Vagina (tissue), 2 donors: Measurements from ENCODE around the gene MDP1. TPM values are rescaled to one million over a fixed set of nuclear protein-coding genes. Genes with fewer than 3 reads are reported as not detected.
"Not testable (repeated sequence)": the region's sequence is repeated elsewhere in the genome, so short reads cannot be mapped to it uniquely, and the experiment has no call there.

Experiments used
- DNase-seq, 2 donors: peaks; one replicate each; pipeline ENCODE4 v3.0.0-alpha.2; 2017; ENCODE audit errors: extremely low spot score in 2 of 2
- H3K27ac ChIP-seq: fragments of 200-600 bp; sonication (generic); one replicate; pipeline ENCODE4 v1.5.1; 2019
- H3K27me3 ChIP-seq: fragments of 200-600 bp; sonication (generic); one replicate; pipeline ENCODE4 v1.5.1; 2019
- H3K36me3 ChIP-seq, 2 donors: fragments of 200-600 bp; sonication (generic); one replicate each; pipeline ENCODE4 v1.5.1; 2017 to 2019
- H3K4me1 ChIP-seq: fragments of 200-600 bp; sonication (generic); one replicate; pipeline ENCODE4 v1.5.1; 2019
- H3K4me3 ChIP-seq, 2 donors: fragments of 200-600 bp; sonication (generic); 1 replicate in 1 of 2; 2 replicates in 1 of 2; pipeline ENCODE4 v1.5.1; 2016 to 2019
- H3K9me3 ChIP-seq: fragments of 200-600 bp; sonication (generic); one replicate; pipeline ENCODE4 v1.5.1; 2019
- CTCF ChIP-seq, 3 experiments: fragments of 450-650 bp in 2 of 3; fragments of 200-600 bp in 1 of 3; sonication (generic) in 1 of 3; IDR thresholded peaks; one replicate each; pipeline ENCODE4 v1.5.1; 2017 to 2019; ENCODE audit warnings: antibody characterized with exemption in 3 of 3, mild to moderate bottlenecking in 2 of 3, moderate library complexity in 2 of 3
- POLR2A ChIP-seq, 2 donors: fragments of 450-650 bp; IDR thresholded peaks; one replicate each; pipeline ENCODE4 v1.6.1; 2017; ENCODE audit warnings: antibody characterized with exemption in 2 of 2, mild to moderate bottlenecking in 2 of 2, moderate library complexity in 2 of 2
- POLR2AphosphoS5 ChIP-seq, 2 donors: sonication (generic); formaldehyde crosslinking; IDR thresholded peaks; one replicate each; pipeline ENCODE4 v1.9.0; 2017; ENCODE audit warnings: antibody characterized with exemption in 2 of 2, mild to moderate bottlenecking in 2 of 2, low read depth in 1 of 2; ENCODE audit not compliant: insufficient read depth in 1 of 2
- intact Hi-C: fragments of 100-400 bp; cut with DNase I; formaldehyde crosslinking; loops from one replicate; pipeline ENCODE4 v1.15.1; 2023
- total RNA-seq: library from RNA; depleted of rRNA; stranded (reverse); fragments of >200 nt; gene quantifications from one replicate; pipeline ENCODE4 v1.2.3, GENCODE V29; 2016

Gene MDP1
- total RNA-seq, 1 donor from 2014 or later: 32.7 TPM

GRCh38 chr14:24231263-24232120, 15.6 kb upstream of the MDP1 start:
- H3K4me3 ChIP-seq: peak overlapping the region; percentile 68 to 76
- no peak for TF ChIP-seq POLR2AphosphoS5 (IDR thresholded peaks at IDR 0.05; ENCODE audit: insufficient read depth in 1 of 2, low read depth in 1 of 2)
- TF ChIP-seq CTCF (IDR thresholded peaks at IDR 0.05): no peak
- TF ChIP-seq POLR2A (IDR thresholded peaks at IDR 0.05): no peak
- no peaks in the 10 kb centered on the region for H3K27me3 ChIP-seq
- peak overlapping the region; percentile 82 for H3K27ac ChIP-seq
- H3K9me3 ChIP-seq: no peaks in the 10 kb centered on the region
- no peak for DNase-seq
- peaks cover 34% of the 10 kb centered on the region for H3K4me1 ChIP-seq
- intact Hi-C loops: no loop called here
- peaks cover 0 to 11% of the 10 kb centered on the region in 2 donors for H3K36me3 ChIP-seq

GRCh38 chr14:24228902-24229301, 13.0 kb upstream of the MDP1 start:
- intact Hi-C loops: no loop called here
- Histone ChIP-seq H3K27me3 (no peaks in the 10 kb centered on the region), H3K9me3 (no peaks in the 10 kb centered on the region), H3K27ac (no peak overlapping the region), H3K4me1 (peaks cover 26% of the 10 kb centered on the region), H3K36me3 (peaks cover 0 to 3% of the 10 kb centered on the region in 2 donors), H3K4me3 (no peak overlapping the region)
- DNase-seq: no peak
- TF ChIP-seq POLR2AphosphoS5 (IDR thresholded peaks at IDR 0.05; ENCODE audit: insufficient read depth in 1 of 2, low read depth in 1 of 2) (no peak), POLR2A (IDR thresholded peaks at IDR 0.05) (no peak), CTCF (IDR thresholded peaks at IDR 0.05) (no peak)

GRCh38 chr14:24226473-24226872, 10.6 kb upstream of the MDP1 start:
- intact Hi-C loops: no loop called here
- H3K4me3 ChIP-seq: no peak overlapping the region
- no peak for TF ChIP-seq POLR2AphosphoS5 (IDR thresholded peaks at IDR 0.05; ENCODE audit: insufficient read depth in 1 of 2, low read depth in 1 of 2)
- TF ChIP-seq CTCF (IDR thresholded peaks at IDR 0.05): no peak
- TF ChIP-seq POLR2A (IDR thresholded peaks at IDR 0.05): no peak
- no peaks in the 10 kb centered on the region for H3K9me3 ChIP-seq
- H3K27ac ChIP-seq: no peak overlapping the region
- no peaks in the 10 kb centered on the region for H3K27me3 ChIP-seq
- no peak for DNase-seq
- peaks cover 11% of the 10 kb centered on the region for H3K4me1 ChIP-seq
- H3K36me3 ChIP-seq: peaks cover 0 to 3% of the 10 kb centered on the region in 2 donors

GRCh38 chr14:24224618-24225071, 8.8 kb upstream of the MDP1 start:
- TF ChIP-seq POLR2A (IDR thresholded peaks at IDR 0.05) (no peak), CTCF (IDR thresholded peaks at IDR 0.05) (no peak), POLR2AphosphoS5 (IDR thresholded peaks at IDR 0.05; ENCODE audit: insufficient read depth in 1 of 2, low read depth in 1 of 2) (no peak)
- Histone ChIP-seq H3K9me3 (no peaks in the 10 kb centered on the region), H3K4me3 (no peak overlapping the region), H3K27me3 (no peaks in the 10 kb centered on the region), H3K27ac (no peak overlapping the region), H3K36me3 (peaks cover 0 to 3% of the 10 kb centered on the region in 2 donors), H3K4me1 (no peaks in the 10 kb centered on the region)
- intact Hi-C loops: no loop called here
- DNase-seq: no peak

GRCh38 chr14:24222987-24223386, 7.1 kb upstream of the MDP1 start:
- DNase-seq, intact Hi-C loops, H3K27me3 ChIP-seq, H3K4me3 ChIP-seq, H3K36me3 ChIP-seq, H3K9me3 ChIP-seq, H3K27ac ChIP-seq, H3K4me1 ChIP-seq: not testable (repeated sequence)
